GM21825 (cell line): Measurements from ENCODE around the gene SPAM1.
"Not testable (repeated sequence)": the region's sequence is repeated elsewhere in the genome, so short reads cannot be mapped to it uniquely, and the experiment has no call there.

ENCODE experiments used
- ATAC-seq: cut with Tn5 transposase; IDR thresholded peaks from one replicate; pipeline ENCODE4 v1.9.1; 2021; ENCODE audit warnings: mild to moderate bottlenecking, moderate library complexity; ENCODE audit not compliant: unreplicated experiment

SPAM1 gene

DNA sequence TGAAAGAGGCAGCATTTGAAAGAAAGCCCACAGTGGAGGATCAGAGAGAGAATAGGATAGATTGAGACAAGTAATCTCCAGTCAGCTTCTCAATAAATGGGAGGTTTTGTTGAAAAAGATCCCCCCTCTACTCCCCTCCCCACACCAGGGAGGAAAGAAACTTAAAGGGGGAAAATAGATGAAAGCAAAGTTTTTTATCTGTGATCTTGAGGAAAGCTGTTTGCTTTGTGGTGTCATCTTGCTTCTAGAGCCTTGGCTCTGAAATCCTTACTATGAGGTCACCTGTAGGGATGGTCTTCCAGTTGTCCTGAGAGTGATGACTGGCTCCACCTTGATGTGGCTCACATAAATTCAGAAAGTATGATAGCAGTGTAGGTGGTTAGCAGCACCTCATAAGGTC, at the start of gene SPAM1:
Gene SPAM1 (plus strand): TSS at position 301 of the 400 bp plus-strand sequence. CDS start 28,330 bp downstream, outside the sequence.
- ATAC-seq, result no peak

DNA sequence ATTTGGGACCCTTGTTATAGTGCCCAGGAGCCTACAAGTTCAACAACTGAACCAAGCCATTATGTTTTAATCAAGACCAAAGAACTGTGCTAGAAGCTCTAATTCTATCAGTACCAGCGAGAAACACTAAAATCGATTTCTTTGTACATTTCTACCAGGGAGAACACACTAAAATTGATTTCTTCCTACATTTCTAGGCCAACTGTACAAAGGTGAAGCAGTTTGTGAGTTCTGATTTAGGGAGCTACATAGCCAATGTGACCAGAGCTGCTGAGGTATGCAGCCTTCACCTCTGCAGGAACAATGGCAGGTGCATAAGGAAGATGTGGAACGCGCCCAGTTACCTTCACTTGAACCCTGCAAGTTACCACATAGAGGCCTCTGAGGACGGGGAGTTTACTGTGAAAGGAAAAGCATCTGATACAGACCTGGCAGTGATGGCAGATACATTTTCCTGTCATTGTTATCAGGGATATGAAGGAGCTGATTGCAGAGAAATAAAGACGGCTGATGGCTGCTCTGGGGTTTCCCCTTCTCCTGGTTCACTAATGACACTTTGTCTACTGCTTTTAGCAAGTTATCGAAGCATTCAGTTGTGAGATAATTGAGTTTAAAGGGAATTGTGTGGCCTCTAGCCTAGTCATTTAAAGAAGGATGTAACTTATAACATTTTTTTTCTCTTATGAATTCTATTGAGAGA, 48.3 kb upstream of the SPAM1 start:
- no peak for ATAC-seq

- ATAC-seq, result no peak
Measured at GRCh38 chr7:123879628-123880027, 45.4 kb upstream of the SPAM1 start.

DNA sequence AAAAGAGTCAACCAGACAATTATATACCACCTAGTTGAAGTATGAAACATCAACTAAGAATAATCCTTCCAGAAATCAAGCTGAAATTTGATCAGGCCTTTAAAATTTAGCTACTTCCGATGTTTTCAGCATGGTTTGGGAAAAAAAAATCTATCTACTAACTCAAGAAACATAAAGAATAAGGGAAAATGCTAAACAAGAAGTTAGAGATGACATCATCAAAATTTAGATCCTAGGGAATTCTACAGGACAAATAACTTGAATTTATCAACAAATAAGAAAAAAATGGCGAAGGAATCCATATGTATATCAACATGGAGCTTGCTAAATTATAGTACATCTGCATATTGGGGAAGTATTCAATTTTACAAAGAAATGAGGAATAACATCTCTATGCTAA, 43.7 kb upstream of the SPAM1 start:
- no peak for ATAC-seq

- ATAC-seq, result no peak
Measured at GRCh38 chr7:123883154-123883553, 41.9 kb upstream of the SPAM1 start.

DNA sequence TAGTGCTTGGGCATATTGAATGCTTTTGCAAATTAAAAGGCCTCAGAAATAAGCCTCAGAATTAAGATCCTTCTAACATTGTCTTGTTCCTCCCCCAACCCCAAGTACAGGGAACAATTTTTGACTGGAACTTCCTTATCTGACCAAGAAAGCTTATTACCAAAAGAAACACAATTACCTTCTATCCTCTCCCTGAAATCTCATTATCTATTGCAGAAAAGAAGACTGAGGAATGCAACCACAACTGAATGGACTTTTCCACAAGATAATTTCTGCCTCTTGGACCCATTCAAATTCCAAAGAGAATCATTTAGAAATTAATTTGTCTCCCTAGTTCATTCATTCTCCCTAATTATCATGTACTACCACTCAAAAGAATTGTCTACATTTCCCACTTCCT, 36.8 kb upstream of the SPAM1 start:
- ATAC-seq, result no peak

- ATAC-seq, result not testable (repeated sequence)
Measured at GRCh38 chr7:123894753-123895152, 30.3 kb upstream of the SPAM1 start.

- ATAC-seq, result no peak
Measured at GRCh38 chr7:123901101-123901500, 23.9 kb upstream of the SPAM1 start.

DNA sequence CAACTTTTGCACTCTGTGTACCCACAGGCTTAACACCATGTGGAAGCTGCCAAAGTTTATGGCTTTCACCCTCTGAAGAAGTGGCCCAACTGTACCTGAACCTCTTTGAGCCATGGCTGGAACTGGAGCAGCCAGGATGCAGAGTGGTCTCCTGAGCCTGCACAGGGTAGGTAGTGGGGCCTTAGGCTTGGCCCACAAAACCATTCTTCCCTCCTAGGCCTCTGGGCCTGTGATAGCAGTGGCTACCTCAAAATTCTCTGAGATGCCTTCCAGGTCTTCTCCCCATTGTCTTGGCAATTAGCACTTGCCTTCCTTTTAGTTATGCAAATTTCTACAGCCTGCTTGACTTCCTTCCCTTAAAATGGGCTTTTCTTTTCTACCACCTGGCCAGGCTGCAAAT, 19.3 kb upstream of the SPAM1 start:
- no peak for ATAC-seq

DNA sequence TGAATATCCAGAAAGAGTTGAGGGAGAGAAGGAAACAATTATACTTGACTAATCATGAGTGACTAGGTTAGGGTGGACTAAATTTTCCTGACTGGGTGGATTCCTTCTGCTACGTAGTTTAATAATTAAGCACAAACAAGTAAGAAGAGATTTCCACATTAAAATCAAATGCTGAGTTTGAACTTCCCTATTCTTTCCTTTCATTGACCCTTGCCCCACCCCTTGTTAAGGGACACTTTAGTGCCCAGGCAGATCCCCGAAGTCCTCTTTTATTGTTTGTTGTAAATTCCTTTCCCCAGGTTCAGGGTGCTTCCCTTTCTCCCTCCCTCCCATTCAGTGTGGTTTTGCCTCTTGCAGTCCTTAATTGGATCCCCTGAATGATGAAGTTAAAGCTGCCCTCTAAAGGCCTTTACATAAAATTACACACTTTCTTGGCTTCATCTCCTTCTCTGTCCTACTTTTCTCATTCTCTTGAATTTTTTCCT, 8.8 kb upstream of the SPAM1 start:
- no peak for ATAC-seq

GRCh38 chr7:123917878-123918277, 7.2 kb upstream of the SPAM1 start:
- ATAC-seq, result no peak

GRCh38 chr7:123918309-123918708, 6.7 kb upstream of the SPAM1 start:
- ATAC-seq, result no peak

DNA sequence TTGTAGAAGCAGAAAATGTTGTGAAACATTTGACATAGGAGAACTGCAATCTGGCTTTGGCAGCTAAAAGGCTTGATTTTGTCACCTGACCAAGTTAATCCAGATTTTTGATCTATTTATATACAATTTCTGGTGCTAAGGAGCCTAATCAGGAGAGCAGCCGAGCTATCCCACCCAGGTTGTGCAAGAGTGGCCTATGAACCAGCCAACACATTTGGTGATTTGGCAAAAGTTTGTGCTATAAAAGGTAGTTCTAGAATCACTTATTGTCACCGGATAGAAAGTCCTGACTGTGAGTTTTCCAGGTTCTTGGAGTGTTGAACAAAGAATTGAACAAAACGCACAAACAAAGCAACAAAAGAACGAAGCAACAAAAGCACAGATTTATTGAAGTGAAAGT, 1.4 kb upstream of the SPAM1 start:
- ATAC-seq, result no peak

DNA sequence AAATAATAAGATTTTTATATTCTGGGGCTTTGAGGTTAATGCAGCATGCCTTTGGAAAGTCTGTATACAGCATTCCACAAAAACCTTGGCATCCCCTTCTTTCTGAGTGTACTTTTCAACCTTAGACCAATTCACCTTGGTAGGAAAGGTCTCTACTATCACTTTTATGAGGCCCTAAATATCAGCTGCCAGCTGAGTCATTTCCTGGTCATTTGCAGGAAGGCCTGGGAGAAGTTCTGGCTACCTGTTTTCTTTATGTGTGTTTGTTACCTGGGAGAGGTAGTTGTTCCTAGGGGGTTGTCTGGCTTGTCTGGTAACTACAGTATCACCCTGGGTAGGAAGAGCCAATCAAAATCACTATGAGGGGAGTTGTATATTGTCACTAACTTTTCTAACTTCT, 4.1 kb downstream of the SPAM1 start:
- no peak for ATAC-seq

DNA sequence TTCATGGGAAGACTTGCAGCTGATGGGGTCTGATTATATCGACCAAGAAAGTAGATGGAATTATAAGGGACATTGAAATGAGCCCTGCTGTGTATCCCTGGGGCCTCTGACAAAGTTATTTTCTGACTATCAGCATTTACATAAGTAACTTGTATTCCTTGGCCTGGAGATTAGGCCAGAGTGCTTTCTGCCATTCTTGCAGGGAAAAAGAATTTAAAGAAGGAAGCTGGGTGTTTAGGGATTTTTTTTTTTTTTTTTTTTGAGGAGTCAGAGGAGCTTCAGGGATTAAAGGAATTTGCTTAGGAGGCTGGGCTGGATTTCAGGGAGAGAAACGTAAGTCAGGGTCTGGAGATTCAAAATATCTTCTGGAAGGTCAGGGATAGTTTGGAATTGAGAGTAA, 4.6 kb downstream of the SPAM1 start:
- no peak for ATAC-seq

DNA sequence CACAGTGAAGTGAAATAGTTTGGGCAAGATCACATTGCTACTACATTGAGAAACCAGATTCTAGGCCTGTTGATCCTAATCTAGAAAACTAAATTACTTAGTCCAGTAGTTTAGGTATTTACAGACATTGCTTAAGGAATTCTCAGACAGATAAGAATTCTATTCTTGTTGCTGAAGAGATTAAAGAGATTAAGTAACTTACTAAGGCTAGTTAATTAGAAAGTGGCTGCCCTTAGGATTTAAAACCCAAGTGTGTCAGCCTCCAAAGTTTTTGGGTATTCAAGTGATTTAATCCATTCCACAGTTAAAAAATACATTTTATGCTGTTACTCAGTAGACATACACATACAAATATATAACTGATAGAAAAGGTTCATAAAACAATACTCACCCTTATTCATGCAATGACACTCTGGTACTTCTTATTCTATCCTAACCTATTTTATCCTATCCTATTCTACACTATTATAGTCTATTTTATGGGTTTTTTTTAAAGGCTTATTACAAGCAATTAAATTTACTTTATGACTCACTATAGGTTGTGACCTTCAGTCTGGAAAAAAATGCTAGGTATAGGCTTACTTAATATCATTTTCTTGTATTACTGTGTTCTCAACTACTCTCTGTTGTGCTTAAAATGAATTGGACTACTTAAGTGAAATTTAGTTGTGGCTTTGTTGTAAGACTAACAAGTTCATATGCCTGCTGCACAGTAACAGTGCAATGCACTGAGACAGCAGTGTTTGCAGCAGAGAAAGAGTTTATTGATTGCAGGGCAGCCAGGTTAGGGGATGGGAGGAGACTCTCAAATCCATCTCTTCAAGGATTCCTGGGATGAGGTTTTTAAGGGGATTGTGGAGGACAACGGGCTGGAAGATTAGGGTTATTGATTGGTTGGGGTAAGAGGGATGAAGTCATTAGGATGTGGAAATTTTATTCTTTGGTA, 10.7 kb downstream of the SPAM1 start:
- no peak for ATAC-seq

- no peak for ATAC-seq
Measured at GRCh38 chr7:123936388-123936787, 11.3 kb downstream of the SPAM1 start.

DNA sequence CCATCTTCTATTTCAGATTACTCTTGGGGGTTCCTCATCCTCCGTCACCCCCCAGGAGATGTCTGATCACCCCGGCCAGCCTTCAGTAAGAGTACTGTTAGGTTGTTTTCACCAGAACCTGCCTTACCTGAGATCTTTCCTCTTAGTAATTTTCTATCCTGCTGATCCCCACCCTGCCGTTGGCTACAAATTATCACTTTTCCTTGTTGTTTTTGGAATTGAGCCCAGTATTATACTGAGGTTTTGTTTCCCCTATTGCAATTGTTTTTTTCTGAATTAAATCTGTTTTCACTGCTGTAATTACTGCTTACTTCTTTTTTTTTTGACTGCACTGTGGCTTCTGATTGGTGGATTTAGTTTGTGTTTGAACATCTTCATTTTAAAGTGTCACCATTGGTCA, 14.7 kb downstream of the SPAM1 start:
- no peak for ATAC-seq

DNA sequence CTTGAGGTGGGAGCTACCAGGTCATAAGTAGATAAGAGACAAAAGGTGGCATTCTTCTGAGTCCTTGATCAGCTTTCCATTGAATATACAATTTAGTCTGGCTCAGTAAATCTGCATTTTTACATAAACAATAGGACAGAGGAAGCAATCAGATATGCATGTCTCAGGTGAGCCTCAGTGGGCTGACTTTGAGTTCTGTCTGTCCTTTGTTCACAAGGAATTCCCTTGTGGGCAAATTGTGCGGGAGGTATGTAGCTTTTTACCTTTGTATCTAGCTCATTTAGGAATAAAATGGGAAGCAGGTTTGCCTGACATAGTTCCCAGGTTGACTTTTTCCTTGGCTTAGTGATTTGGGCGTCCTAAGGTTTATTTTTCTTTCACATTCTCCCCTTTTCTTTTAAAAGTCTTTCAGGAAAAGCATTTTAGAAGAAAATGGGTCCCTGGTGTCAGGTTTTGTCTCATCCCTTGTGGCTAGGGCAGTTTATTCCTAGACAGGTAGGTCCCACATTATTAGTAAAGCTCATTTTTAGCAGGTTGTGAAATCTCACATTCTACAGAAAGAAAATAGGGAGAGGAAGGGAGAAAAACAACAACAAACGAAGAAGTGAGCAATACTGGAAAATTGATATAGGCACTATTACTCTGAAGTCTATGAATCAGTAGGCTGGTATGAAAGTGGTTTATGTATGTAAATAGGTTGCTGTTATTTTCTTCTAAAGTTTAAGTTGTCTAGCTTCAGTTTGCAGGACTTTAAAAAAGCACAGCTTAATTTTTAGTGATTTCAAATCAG, 16.5 kb downstream of the SPAM1 start:
- ATAC-seq, result no peak

DNA sequence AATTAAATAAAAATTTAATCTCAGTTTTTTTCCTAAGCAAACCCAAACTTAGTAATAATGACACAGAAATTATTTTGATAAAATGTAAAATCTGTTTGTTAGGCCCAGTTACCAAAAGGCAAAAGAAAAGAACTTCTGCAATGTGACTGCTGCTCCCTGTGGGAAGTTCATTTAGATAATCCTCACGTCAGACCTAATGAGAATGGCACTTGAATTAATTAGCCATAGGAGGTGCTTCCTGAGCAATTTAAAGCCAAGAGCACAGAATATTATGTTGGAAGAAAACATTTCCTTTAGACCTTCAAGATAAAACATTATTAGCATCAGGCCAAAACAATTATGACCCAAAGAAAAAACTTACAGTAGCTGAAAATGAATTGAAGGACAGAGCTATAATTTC, 19.4 kb downstream of the SPAM1 start:
- no peak for ATAC-seq

- no peak for ATAC-seq
Measured at GRCh38 chr7:123945938-123946337, 20.9 kb downstream of the SPAM1 start.
